HG02885 (cell line): ENCODE measurements around the gene FCGR3A.

Source experiments
- ATAC-seq: cut with Tn5 transposase; IDR thresholded peaks from one replicate; pipeline ENCODE4 v1.9.1; 2021; ENCODE audit warnings: mild to moderate bottlenecking; ENCODE audit not compliant: unreplicated experiment, poor library complexity

FCGR3A gene

GRCh38 chr1:161505686-161506085, 43.9 kb downstream of the FCGR3A start:
- ATAC-seq: no peak

- ATAC-seq: no peak
Measured at GRCh38 chr1:161503394-161503748, 46.2 kb downstream of the FCGR3A start.

GRCh38 chr1:161502641-161503393, 46.8 kb downstream of the FCGR3A start:
- no peak for ATAC-seq

- no peak for ATAC-seq
Measured at GRCh38 chr1:161502181-161502580, 47.4 kb downstream of the FCGR3A start.

GRCh38 chr1:161501234-161501633, 48.4 kb downstream of the FCGR3A start:
- no peak for ATAC-seq

- no peak for ATAC-seq
Measured at GRCh38 chr1:161499099-161500039, 50.2 kb downstream of the FCGR3A start.

GRCh38 chr1:161498646-161499045, 51.0 kb downstream of the FCGR3A start:
- no peak for ATAC-seq

GRCh38 chr1:161497961-161498360, 51.7 kb downstream of the FCGR3A start:
- no peak for ATAC-seq

- ATAC-seq: no peak
Measured at GRCh38 chr1:161495490-161495889, 54.1 kb downstream of the FCGR3A start.

GRCh38 chr1:161494091-161494735, 55.4 kb downstream of the FCGR3A start:
- peak; percentile 46 for ATAC-seq

GRCh38 chr1:161492827-161493226, 56.8 kb downstream of the FCGR3A start:
- no peak for ATAC-seq
